ENCODE results near the gene S100A10.

Gene S100A10

GRCh38 chr1:152014943-152015342, 21.3 kb upstream of the S100A10 start:
- TF ChIP-seq, protein P1, sequence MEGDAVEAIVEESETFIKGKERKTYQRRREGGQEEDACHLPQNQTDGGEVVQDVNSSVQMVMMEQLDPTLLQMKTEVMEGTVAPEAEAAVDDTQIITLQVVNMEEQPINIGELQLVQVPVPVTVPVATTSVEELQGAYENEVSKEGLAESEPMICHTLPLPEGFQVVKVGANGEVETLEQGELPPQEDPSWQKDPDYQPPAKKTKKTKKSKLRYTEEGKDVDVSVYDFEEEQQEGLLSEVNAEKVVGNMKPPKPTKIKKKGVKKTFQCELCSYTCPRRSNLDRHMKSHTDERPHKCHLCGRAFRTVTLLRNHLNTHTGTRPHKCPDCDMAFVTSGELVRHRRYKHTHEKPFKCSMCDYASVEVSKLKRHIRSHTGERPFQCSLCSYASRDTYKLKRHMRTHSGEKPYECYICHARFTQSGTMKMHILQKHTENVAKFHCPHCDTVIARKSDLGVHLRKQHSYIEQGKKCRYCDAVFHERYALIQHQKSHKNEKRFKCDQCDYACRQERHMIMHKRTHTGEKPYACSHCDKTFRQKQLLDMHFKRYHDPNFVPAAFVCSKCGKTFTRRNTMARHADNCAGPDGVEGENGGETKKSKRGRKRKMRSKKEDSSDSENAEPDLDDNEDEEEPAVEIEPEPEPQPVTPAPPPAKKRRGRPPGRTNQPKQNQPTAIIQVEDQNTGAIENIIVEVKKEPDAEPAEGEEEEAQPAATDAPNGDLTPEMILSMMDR (IDR thresholded peaks at IDR 0.05; ENCODE audit: low read depth, low read length), result no peak
- no peak overlapping the region for H3K4me3 ChIP-seq (ENCODE audit: low read depth, low read length)

- TF ChIP-seq, protein P1 (IDR thresholded peaks at IDR 0.05; ENCODE audit: low read depth, low read length), result peak; percentile 56
- no peak overlapping the region for H3K4me3 ChIP-seq (ENCODE audit: low read depth, low read length)
Measured at GRCh38 chr1:152013664-152014237, 20.1 kb upstream of the S100A10 start.

- H3K4me3 ChIP-seq (ENCODE audit: low read depth, low read length), result no peak overlapping the region
- TF ChIP-seq, protein P1 (IDR thresholded peaks at IDR 0.05; ENCODE audit: low read depth, low read length), result no peak
Measured at GRCh38 chr1:152009691-152010090, 16.0 kb upstream of the S100A10 start.

DNA sequence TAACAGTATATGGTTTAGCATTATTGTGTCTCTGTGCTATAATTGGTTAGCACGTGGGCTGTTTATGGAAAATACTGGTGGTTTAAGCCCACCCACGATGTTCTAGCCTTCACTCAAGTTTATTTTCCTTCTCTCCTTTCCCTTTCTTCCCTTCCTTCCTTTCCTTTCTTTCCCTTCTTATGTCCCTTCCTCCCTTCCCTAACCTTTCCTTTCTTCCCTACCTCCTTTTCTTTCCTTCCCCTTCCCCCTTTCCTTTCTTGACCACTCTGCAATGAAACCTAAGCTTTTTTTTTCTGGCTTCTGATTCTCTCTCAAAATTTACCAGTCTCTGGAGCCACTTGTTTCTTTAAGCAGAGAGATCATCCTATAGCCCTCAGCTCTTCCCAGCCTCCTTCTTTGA, 13.4 kb upstream of the S100A10 start:
- TF ChIP-seq, protein P1 (IDR thresholded peaks at IDR 0.05; ENCODE audit: low read depth, low read length), result no peak
- no peak overlapping the region for H3K4me3 ChIP-seq (ENCODE audit: low read depth, low read length)

DNA sequence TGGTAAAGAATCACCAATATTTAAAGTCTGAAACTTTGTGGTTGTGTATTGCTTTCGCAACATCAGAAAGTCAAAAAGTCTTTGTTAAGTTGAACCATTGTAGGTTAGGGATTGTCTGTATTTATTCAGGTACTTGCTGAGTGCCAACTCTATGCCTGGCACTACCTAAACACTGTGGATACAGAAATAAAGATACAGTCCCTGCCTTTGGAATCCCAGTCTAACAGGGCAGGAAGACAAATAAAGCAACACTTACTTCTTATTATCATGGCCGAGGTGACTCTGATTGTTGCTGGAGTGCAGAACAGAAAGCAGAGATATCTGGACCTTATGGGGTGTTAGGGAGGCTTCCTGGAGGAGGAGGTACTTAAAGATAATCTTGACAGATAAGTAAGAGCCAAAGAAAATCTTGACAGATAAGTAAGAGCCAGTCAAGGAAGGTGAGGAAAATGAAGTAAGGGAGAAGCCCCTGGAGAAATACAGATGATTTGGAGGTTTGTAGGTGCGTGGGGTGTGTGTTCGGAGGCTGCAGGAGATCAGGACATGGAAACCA, 11.8 kb upstream of the S100A10 start:
- H3K4me3 ChIP-seq (ENCODE audit: low read depth, low read length), result no peak overlapping the region
- TF ChIP-seq, protein P1 (IDR thresholded peaks at IDR 0.05; ENCODE audit: low read depth, low read length), result no peak

DNA sequence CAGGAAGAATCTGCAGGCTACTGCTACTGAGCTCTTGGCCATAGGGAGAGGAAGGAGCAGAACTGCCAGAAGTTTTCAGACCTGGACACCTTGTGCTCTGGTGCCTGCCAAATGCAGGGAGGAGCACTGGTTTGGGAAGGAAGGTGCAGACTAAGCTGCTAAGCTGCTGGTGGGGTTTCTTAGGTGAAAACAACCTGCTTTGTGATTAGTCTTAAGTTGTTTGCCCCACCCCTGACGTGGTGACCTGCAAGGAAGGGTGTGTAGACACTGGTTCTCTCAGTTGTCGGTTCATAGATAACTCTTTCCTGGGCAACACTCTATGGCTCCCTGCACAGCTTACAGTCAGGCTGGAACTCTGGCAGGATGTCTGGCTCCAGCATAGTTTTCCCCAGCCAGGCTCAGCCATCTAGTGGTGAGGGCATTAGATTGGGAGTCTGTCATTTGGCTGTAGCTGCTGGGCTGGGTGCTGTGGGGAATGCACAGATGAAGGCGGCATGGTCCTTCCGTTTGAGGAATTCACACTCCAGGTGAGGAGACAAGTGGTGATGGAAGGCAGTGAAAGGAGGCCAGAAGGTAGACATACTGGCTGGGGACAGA, 10.3 kb upstream of the S100A10 start:
- TF ChIP-seq, protein P1 (IDR thresholded peaks at IDR 0.05; ENCODE audit: low read depth, low read length), result no peak
- H3K4me3 ChIP-seq (ENCODE audit: low read depth, low read length), result no peak overlapping the region

DNA sequence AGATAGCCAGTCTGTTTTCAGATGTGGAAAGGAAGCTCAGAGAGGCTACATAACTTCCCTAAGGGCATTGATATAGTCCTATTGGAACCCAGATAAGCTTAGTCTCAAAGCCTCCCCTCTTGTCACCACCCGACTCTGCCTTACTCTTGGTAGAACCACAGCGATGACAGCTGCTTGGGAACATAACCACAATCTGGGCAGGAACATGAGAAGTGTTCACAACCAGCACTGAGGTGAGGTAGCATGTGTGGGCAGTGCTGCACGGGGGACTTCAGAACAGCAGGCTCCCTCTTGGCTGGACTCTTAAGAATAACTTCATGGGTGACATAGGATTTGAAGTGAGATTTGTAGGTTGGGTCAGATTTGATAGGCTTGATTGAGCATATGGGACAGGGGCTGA, 9.3 kb upstream of the S100A10 start:
- H3K4me3 ChIP-seq (ENCODE audit: low read depth, low read length), result no peak overlapping the region
- TF ChIP-seq, protein P1 (IDR thresholded peaks at IDR 0.05; ENCODE audit: low read depth, low read length), result no peak
